HepG2 (cell line): Measurements from ENCODE around the gene CNN3.

Experiments used
- CTCF ChIP-seq: sonication (generic); formaldehyde crosslinking; IDR thresholded peaks from 2 replicates; pipeline ENCODE4 v1.5.0; 2020; ENCODE audit warnings: mild to moderate bottlenecking, missing genetic modification reagents, moderate library complexity
- ETV5 ChIP-seq: IDR thresholded peaks from 2 replicates; pipeline ENCODE4 v1.6.1; 2018; ENCODE audit warnings: missing biosample characterization, missing genetic modification reagents, inconsistent platforms, borderline replicate concordance
- POLR2AphosphoS5 ChIP-seq: IDR thresholded peaks from 2 replicates; pipeline ENCODE4 v1.6.1; 2012; ENCODE audit warnings: low read depth, low read length
- SRF ChIP-seq: IDR thresholded peaks from 2 replicates; pipeline ENCODE4 v1.6.1; 2011; ENCODE audit warnings: mild to moderate bottlenecking, low read depth, low read length, moderate library complexity
- TCF7L2 ChIP-seq: IDR thresholded peaks from 2 replicates; pipeline ENCODE4 v1.6.1; 2011; ENCODE audit warnings: mild to moderate bottlenecking, low read depth, low read length, moderate library complexity
- TF ChIP-seq, protein P1 (sequence below): sonication (generic); formaldehyde crosslinking; conservative IDR thresholded peaks from 2 replicates; pipeline ENCODE4 v1.4.0; 2020; ENCODE audit warnings: missing genetic modification reagents

- TF ChIP-seq, protein P1, sequence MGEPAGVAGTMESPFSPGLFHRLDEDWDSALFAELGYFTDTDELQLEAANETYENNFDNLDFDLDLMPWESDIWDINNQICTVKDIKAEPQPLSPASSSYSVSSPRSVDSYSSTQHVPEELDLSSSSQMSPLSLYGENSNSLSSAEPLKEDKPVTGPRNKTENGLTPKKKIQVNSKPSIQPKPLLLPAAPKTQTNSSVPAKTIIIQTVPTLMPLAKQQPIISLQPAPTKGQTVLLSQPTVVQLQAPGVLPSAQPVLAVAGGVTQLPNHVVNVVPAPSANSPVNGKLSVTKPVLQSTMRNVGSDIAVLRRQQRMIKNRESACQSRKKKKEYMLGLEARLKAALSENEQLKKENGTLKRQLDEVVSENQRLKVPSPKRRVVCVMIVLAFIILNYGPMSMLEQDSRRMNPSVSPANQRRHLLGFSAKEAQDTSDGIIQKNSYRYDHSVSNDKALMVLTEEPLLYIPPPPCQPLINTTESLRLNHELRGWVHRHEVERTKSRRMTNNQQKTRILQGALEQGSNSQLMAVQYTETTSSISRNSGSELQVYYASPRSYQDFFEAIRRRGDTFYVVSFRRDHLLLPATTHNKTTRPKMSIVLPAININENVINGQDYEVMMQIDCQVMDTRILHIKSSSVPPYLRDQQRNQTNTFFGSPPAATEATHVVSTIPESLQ: no peak
- TF ChIP-seq CTCF (no peak), SRF (no peak), POLR2AphosphoS5 (no peak), ETV5 (CRISPR knock-in tag) (no peak), TCF7L2 (no peak)
These were observed 13.8 kb upstream of the CNN3 start for GRCh38 chr1:94940738-94941137.
